Activated CD4-positive, alpha-beta T cell treated with anti-CD3 and anti-CD28 coated beads for 24 hours (primary cell): ENCODE measurements around the gene RPS6KA3.
"Not testable (repeated sequence)": the region's sequence is repeated elsewhere in the genome, so short reads cannot be mapped to it uniquely, and the experiment has no call there.

ENCODE experiments used
- DNase-seq, 2 donors: peaks; one replicate each; pipeline ENCODE4 v3.0.0-alpha.2; 2020; ENCODE audit warnings: low read depth in 2 of 2

RPS6KA3 gene

DNA sequence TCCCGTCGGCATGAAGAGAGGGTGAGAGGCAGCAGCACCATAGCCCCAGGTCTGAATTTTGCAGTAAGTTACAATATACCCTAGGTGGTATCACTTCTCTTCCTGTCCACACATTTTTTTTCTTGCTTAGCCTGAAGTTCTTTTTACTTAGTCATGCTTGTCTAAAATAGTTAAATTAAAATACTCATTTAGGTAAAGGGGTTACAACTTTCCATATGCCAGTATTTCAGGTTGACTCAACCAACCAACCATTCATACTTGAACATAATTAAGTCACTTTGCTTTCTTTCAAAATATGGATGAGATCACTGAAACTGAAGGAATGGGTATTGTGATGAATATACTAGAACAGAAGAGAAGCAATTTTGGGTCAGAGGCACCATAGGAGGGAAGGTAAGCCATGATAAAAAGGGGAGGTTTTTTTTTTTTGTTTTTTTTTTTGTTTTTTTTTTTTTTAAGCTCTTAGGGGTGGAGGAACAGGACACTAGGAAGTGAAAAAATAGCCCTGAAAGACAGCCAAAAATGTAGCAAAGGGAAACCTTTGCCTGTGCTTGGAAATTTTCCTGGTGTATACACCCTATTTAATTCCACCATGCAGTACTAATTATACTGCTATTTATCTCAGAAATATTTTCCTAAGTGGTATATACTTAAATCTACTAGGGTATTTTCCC is 41.8 kb downstream of the RPS6KA3 start:
- DNase-seq: no peak

DNA sequence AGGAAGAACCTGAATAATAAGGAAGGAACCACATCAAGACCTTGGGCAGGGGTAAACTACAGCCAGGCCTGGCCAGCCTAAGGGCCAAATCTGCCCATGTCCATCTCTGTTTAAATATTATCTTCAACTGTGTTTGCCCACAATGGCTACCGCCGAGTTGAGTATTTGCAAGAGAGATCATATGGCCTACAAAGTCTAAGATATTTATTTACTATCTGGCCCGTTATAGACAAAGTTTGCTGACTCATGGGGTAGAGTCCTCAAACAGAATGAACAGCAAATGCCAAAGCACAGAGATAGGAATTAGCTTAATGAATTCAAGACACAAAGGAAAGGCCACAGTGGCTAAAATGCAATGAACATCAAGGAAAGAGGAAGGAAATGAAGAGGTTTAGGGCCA is 44.8 kb downstream of the RPS6KA3 start:
- DNase-seq: no peak

DNA sequence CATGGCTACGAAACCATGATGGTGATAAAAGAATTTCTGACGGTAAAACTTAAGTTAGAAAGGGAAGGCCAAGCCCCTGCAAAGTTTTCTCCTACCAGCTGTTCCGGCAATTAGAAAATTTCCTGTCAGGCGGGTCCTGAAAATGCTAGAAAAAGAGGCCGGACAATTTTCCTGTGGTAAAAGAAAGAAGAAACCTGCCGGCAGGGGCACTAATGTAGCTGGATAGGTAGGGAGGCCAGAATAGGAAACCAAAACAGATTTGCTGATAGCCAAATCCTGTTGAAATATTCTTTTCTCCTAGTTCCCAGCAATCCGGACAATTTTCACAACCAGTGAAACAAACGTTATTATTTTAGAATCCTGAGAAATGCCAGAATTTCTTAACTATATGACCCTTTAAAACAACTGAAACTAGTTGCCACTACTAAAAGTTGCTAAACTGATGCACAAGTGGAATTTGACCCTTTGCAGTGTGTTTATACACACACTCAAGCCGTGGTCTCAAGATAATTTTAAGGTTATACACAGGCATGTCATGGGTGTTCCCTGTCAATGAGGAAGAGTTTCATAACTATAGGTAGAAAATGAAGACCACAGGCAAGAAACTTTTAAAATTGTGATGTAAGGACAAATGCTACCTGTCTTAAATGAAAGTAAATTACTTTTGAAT is 47.7 kb downstream of the RPS6KA3 start:
- no peak for DNase-seq

DNA sequence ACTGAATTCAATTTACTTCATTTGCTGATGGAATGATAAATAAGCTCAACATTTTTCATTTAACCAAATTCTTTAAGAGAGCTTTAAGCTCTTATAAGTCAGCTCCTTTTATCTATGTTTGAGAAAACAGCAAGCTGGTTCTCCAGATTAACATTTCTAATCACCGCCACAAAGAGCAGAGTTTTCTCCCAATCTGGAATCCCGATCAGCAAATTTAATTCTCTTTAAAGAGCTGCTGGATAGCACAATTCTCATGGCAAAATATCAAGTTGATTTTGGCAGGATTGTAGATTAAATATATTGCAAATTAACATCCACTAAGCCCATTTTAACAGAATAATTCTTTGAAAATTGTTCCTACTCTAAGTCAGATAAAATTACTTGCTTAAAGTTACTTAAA is 48.8 kb downstream of the RPS6KA3 start:
- DNase-seq: no peak

DNA sequence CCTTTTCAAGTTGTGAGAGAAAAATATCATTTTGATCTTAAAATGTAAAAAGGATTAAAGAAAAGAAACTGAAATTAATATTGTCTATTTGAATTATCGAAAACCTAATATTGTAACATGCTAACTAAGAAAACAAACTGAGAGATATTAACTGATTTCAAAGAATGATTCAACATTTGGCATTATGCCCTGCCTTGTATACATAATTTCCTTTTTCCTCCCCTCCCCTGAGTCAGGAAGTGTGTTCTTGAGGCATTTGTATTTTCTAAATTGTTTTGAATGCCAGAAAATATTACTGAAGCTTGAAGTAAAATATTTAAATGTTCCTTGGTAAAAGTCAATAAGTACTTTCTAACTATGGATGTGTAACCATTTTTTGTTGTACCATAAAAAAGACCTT is 49.4 kb downstream of the RPS6KA3 start:
- no peak for DNase-seq

DNA sequence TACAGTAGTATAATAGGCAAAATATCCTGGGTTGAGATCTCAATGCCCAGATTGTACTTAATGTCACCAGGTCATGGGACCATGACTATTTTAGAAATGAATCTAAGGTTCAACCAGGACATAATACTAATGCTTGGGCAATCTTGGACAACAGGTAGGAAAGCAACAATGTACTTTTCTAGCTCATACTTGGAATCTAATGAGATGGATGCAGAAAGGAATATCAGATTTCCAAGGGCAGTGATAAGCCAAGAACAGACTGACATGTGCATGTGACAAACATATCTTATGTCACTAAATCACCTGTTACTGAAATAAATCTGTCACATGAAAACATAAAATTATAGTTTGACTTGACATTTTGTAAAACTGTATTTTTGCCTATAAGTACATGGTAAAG is 51.1 kb downstream of the RPS6KA3 start:
- no peak for DNase-seq

DNA sequence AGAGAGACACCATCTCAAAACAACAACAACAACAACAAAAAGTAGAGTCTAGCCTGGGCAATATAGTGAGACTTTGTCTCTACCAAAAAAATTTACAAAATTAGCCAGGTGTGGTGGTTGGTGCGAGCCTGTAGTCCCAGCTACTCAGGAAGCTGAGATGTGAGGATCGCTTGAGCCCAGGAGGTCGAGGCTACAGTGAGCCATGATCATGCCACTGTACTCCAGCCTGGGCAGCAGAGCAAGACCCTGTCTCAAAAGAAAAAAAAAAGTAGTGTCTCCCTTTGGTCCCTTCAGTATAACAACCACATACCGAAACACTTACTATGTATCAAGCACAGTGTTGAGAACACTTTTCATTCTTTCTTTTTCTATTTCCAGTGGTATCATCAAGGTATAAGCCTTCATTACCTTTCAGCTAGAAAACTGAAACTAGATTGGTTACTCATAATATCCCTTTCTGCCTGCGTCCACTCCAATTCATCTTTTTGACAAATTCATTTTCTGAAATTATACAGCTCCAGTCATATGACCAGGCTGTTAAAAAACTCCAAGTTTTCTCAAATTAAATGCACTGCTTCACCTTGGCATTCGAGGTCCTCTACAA is 54.1 kb downstream of the RPS6KA3 start:
- no peak for DNase-seq

DNA sequence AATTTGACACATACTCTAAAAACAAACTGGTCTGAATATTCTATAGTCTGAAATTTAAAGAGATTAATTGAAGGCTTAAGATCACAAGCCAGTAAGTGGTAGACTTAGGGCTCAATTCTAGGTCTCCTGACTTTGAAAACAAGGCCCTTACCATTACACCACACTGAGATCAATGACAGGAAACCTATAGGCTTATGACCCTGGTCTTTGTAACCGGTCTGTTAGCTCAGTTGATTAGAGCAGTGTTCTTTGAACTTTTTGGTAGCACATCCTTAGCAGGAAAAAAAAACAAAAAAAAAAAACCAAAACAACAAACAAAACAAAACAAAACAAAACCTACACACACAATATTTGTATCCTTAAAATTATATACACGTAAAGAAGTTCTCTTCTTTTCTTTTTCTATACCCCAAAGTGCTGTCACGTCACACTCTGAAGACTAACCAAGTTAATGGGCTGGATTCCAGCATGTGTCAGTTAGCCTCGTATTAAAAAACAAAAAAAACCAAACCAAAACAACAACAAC is 55.4 kb downstream of the RPS6KA3 start:
- no peak for DNase-seq

DNA sequence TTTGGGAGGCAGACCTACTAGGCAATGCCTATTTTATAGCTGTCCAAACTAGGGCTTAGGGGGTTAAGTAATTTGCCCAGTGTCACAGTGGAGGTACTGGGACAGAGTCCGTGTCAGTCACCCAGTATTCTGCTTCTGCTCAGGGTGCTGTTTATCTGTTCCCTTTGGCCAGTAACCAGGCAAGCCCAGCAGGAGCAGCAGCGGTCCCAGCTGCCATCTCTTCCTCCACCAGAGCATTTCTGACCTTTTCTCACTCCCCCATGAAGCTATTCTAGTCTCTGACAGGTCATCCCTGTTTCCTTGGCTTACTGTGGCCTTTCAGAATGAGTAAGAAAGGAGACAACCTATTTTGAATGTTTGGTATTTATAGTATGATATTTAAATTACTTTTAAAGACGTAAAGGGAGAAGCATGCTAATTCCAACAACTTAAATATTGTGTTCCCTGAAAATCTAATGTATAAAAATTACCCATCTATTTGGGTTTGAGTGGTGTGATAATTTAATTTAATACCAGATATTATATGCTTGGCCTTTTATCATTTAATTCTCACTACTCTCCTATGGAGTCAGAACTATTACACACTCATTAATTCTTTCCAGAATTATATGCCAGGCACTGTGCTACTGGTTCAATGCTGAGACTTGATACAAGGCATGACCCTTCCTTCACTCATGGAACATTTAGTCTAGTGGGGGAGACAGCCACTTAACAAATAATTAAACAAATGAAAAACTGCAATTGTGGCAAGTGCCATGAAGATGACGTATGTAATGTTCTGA is 60.6 kb downstream of the RPS6KA3 start:
- no peak for DNase-seq

DNA sequence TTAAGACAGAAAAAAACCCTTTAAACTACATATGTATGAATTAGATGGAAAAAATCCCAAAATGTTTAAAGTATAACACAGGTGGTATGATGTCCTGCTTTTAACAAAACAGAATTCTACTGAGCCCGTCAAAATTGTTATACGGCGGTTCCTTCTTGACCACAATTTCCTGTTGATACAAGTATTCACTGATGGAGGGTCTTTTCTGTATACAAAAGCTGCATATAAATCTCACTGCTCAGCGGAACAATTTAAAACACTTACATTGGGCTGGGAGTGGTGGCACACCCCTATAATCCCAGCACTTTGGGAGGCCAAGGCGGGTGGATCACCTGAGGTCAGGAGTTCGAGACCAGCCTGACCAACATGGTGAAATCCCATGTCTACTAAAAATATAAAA is 62.4 kb downstream of the RPS6KA3 start:
- DNase-seq: no peak

DNA sequence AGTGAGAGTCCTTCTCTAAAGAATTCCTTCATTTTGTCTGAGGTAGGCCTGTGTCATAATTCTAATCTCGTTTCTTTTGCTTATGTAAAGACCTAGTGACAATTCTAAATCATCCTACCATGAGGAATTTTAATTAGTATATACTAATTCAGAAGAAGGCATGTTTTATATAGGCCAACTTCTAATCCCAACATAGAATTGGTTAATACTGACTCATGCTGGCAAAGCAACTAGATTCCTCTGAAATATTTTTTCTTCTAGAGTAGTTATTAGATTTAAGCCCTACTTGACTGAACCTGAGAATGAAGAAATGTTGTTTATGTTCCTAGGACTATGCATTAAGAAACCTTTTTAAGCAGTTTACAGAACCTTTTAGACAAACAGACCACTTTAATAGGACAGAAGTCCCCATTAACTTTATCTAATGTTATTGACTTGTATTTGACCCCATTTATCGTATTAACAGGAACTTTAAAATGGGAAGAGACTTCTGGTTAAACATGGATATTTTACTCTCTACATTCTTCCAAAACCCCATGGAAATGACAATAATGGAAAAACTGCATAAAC is 69.0 kb downstream of the RPS6KA3 start:
- no peak for DNase-seq

DNA sequence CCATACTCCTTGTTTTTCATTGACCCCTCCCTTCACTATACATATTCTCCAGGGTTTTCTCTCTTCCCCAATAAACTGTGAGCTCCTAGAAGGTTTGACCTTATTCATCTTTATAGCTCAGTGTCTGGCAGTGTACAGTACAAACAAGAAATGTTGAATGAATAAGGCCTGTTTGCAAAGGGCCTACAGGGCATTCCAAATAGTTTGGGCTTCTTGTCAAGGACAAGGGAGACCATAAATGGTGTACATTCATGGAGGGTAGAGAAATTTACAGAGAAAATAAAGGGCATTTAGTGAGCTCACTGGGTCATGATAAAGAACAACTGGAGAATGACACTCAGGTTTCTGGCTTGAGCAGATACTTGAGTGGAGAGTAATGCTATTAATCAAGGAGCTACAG is 77.5 kb downstream of the RPS6KA3 start:
- no peak for DNase-seq

DNA sequence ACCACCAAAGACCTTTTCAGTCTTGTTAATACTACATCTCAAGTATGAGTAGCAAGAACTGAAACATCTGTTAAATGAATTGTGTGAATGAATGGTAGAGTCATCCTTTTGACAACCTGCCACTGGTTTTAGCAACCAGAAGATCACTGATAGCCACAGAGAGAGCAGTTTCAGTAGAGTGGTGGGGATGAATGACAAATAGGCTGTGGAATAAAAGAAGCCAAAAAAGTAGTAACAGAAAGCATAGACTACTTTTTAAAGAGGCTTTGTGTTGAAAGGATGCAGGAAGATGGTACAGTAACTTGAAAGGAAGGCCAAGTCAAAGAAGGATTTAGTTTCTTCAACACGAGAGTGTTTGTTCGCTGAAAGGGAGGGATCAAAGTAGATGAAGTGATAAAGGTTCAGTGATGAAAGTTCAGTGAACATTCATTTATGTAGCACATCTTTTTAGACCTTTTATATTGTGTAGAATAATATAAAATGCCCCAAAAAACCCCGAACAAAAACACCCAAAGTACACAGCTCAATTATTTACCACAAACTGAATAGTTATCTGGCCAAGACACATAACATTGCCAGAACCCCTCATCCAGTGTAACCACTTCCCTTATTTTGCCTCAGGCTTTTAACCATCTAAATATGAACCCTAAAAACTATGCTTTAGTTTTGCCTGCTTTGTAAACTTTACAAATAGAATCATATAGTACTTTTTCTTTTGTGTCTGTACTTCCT is 84.9 kb downstream of the RPS6KA3 start:
- DNase-seq: no peak

DNA sequence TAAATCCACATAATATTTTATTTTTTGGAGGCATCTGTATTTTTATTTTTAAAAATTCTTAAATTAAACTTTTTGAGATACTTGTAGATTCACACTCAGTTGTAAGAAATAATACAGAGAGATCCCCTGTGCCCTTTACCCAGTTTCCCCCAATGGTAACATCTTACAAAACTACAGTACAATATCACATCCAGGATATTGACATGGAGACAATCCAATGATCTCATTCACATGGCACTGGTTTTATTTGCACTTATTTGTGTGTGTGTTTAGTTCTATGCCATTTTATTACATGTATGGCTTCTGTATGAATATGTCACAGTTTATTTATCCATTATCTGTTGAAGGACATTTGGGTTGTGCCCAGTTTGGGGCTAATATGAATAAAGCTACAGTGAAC is 89.6 kb downstream of the RPS6KA3 start:
- DNase-seq: no peak

DNA sequence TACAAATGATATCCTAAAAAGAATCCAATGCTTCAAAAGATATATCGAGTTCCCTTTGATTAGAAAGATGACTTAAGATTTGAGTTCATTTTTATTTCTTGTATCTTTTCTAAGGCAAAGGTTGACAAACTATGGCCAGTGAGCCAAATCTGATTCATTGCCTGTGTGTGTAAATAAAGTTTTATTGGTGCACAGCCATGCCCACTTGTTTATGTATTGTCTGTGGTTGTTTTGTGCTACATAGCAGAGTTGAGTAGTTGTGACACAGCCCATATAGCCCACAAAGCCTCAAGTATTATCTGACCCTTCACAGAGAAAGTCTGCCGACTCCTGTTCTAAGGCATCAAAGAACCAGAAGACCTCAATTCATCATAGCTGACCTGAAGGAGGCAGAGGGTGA is 92.9 kb downstream of the RPS6KA3 start:
- DNase-seq: no peak

DNA sequence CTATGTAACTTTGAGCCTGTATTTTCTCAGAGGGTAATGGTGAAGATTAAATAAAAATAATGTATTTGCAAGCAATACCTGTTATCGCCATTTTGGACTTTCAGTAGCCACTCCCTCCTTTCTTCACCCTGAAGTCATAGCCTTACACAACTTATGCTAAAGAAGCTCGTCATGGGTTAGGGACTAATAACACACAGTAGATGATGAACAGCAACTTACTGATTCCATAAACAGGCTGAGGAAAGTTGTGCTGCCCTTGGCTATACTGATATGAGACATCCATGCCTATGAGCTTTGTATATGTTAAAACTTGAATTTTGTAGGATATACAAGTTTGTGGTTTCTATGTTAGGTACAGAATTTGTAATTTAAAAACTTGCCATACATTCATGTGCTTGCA is 93.4 kb downstream of the RPS6KA3 start:
- DNase-seq: no peak

DNA sequence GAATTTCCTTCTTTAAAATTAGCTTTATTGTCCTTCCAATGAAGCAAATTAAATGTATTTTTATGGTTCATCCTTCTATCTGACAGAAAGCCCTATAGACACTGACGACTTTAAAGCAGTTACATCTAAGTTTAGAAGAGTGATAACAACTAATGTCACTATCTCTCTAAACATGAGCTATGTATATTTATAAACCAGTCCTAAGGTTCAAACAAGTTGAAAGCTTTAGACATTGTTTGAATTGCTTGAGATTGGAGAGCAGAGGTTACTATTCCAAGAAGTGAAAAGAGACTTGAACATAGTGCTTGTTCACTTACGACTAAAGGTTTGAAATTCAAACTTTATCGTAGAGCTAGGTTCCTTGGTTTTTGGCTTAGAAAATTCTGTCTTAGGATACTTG is 94.8 kb downstream of the RPS6KA3 start:
- DNase-seq: no peak

DNA sequence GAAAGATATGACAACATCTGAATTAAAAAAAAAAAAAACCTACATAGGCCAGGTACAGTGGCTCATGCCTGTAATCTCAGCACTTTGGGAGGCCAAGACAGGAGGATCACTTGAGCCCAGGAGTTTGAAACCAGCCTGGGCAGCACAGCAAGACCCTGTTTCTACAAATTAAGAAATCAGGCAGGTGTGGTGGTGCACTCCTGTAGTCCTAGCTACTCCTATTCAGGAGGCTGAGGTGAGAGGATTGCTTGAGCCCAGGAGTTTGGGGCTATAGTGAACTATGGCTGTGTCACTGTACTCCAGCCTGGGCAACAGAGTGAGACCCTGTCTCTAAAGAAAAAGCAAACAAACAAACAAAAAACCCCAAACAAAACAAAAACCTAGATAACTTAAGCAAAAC is 104.2 kb downstream of the RPS6KA3 start:
- not testable (repeated sequence) for DNase-seq

DNA sequence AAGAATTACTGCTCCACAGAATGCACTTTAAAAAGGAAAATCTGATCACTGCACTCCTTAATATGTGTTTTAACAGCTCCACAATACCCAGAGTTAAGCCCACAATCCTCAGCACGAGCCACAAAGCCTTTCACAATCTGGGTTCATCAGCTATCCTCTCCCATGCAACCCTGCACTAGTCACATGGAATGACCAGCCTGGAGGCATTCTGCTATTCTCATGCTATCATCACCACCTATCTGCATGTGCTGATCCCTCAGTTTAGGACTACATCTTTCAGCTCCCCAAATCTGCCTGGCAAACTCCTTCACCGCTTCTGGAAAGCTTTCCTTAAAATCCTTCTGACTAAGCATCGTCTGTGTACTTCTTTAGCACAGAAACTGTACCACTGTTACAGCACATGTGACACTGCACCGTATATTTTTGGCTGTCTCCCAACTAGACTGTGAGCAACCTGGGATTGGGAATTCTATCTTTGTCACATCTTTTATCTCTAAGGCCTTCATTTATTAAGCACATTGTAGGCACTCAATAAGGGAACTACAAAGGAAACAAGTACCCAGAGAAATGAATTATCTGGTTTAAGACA is 106.8 kb downstream of the RPS6KA3 start:
- no peak for DNase-seq

DNA sequence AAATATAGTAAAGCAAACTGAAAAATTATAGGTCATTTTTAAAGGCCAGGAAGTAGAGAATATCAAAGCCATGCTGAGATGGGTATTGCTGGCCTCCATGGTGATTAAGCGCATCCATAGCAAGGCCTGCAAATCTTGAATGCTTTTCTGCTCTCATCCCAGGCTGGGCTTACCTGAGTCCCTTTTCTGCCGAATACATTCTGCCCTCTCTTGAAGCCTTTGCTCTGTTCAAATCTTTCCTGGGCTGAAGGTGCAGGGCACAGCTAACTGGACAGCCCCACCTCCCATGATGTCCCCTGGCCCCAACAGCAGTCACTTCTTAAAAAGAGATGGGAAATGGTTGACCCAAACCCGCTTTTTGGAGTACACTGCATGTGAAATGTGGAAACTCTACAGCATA is 115.0 kb downstream of the RPS6KA3 start:
- DNase-seq: no peak

DNA sequence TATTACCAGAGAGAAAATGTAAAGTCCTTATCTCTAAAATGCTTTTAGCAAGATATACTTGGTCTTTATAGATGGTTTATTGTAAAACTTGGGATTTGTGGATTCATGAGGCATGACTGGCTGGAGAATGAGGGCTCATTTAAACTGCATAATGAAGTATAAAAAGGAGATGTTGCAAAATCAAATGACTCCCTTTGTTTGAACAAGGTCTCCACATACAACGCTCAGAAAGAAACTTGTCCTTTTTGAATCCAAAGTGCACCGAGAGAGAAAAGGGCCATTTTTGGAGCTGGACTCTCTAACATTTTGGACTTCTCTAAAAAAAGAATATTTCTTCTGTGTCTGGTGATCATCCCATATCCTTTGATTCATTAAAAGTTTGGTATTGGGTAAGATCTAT is 117.4 kb downstream of the RPS6KA3 start:
- DNase-seq: no peak
